GM12878 (cell line): ENCODE measurements around the gene ARHGEF35.
"Not testable (repeated sequence)": the region's sequence is repeated elsewhere in the genome, so short reads cannot be mapped to it uniquely, and the experiment has no call there.

ENCODE experiments used
- BCL11A ChIP-seq: IDR thresholded peaks from 2 replicates; pipeline ENCODE4 v1.6.1; 2011; ENCODE audit warnings: low read depth, low read length
- CREM ChIP-seq: IDR thresholded peaks from 2 replicates; pipeline ENCODE4 v1.6.1; 2014; ENCODE audit warnings: antibody characterized with exemption, low read depth
- CTCF ChIP-seq, 3 experiments: IDR thresholded peaks in 2 of 3; conservative IDR thresholded peaks in 1 of 3; 2 replicates each; pipeline ENCODE4 v1.5.1; 2011; ENCODE audit warnings: low read depth in 3 of 3, low read length in 3 of 3, mild to moderate bottlenecking in 3 of 3, control low read depth in 2 of 3, moderate library complexity in 2 of 3, inconsistent platforms in 1 of 3, mixed read lengths in 1 of 3; ENCODE audit not compliant: control insufficient read depth in 2 of 3, insufficient read depth in 1 of 3; ENCODE audit errors: extremely low read depth in 1 of 3
- GABPA ChIP-seq: IDR thresholded peaks from 2 replicates; pipeline ENCODE4 v1.6.1; 2014; ENCODE audit warnings: antibody characterized with exemption, low read depth, mild to moderate bottlenecking, inconsistent platforms
- HDAC6 ChIP-seq: fragments of 200-600 bp; sonication (generic); IDR thresholded peaks from one replicate; pipeline ENCODE4 v1.8.0; 2017; ENCODE audit warnings: antibody characterized with exemption; ENCODE audit not compliant: unreplicated experiment
- NFIC ChIP-seq: IDR thresholded peaks from 2 replicates; pipeline ENCODE4 v1.6.1; 2012; ENCODE audit warnings: low read depth, mild to moderate bottlenecking, inconsistent platforms, low read length, moderate library complexity
- TCF12 ChIP-seq: IDR thresholded peaks from 2 replicates; pipeline ENCODE4 v1.6.1; 2011; ENCODE audit warnings: low read depth, mild to moderate bottlenecking, low read length
- ZBTB11 ChIP-seq: fragments of 450-650 bp; formaldehyde crosslinking; IDR thresholded peaks from 2 replicates; pipeline ENCODE4 v1.5.0; 2022; ENCODE audit warnings: mild to moderate bottlenecking, missing genetic modification characterization

- TF ChIP-seq ZBTB11; CTCF (IDR thresholded peaks at IDR 0.05 in 2 of 3, conservative IDR thresholded peaks at IDR 0.05 in 1 of 3; ENCODE audit: control insufficient read depth in 2 of 3, extremely low read depth in 1 of 3, insufficient read depth in 1 of 3, low read depth in 3 of 3, low read length in 3 of 3); BCL11A; GABPA; NFIC; HDAC6; TCF12; CREM: not testable (repeated sequence)
Observed at GRCh38 chr7:144198934-144199333, 3.3 kb upstream of the ARHGEF35 start.
